ENCODE results near the gene CPXM2. TPM values are rescaled to one million over a fixed set of nuclear protein-coding genes. Genes with fewer than 3 reads are reported as not detected.

Gene CPXM2
- total RNA-seq, 1 experiment from 2014 or later = not detected

- peaks cover 48% of the 10 kb centered on the region for H3K27me3 ChIP-seq (ENCODE audit: control insufficient read depth, insufficient read depth, low read length)
- no peak overlapping the region for H3K27ac ChIP-seq (ENCODE audit: low read length)
- H3K4me1 ChIP-seq (ENCODE audit: control insufficient read depth, insufficient read depth, low read length) = no peaks in the 10 kb centered on the region
- BruUV-seq (replicated peaks) = no TSS peak
- intact Hi-C loops (cut with micrococcal nuclease; ENCODE audit: unreplicated experiment) = no loop called here
- in situ Hi-C loops (cut with HindIII; ENCODE audit: low pct_unique_long_range_greater_than_20kb, low sequenced_read_pairs) = no loop called here
- no peaks in the 10 kb centered on the region for H3K9me3 ChIP-seq (ENCODE audit: control insufficient read depth, insufficient read depth, low read depth, low read length)
- no peaks in the 10 kb centered on the region for H3K36me3 ChIP-seq (ENCODE audit: control insufficient read depth, insufficient read depth, low read length)
- CTCF ChIA-PET = no interaction called here
- DNase-seq (ENCODE audit: low read depth, low spot score) (no peak), ATAC-seq (no peak)
- TF ChIP-seq POLR2AphosphoS5 (IDR thresholded peaks at IDR 0.05; ENCODE audit: low read depth, low read length) = no peak
- POLR2A ChIA-PET = no interaction called here
- no peak overlapping the region for H3K4me3 ChIP-seq (ENCODE audit: low read depth in 2 of 2, low read length in 2 of 2)
These were observed 109.1 kb downstream of the CPXM2 start for GRCh38 chr10:123782549-123782948.

- no TSS peak for BruUV-seq (replicated peaks)
- intact Hi-C loops (cut with micrococcal nuclease; ENCODE audit: unreplicated experiment) (no loop called here), in situ Hi-C loops (cut with HindIII; ENCODE audit: low pct_unique_long_range_greater_than_20kb, low sequenced_read_pairs) (no loop called here)
- CTCF ChIA-PET = no interaction called here
- no peaks in the 10 kb centered on the region for H3K9me3 ChIP-seq (ENCODE audit: control insufficient read depth, insufficient read depth, low read depth, low read length)
- POLR2A ChIA-PET = no interaction called here
- no peak overlapping the region for H3K27ac ChIP-seq (ENCODE audit: low read length)
- ATAC-seq (no peak), DNase-seq (ENCODE audit: low read depth, low spot score) (no peak)
- no peaks in the 10 kb centered on the region for H3K4me1 ChIP-seq (ENCODE audit: control insufficient read depth, insufficient read depth, low read length)
- H3K27me3 ChIP-seq (ENCODE audit: control insufficient read depth, insufficient read depth, low read length) = peaks cover 48% of the 10 kb centered on the region
- H3K36me3 ChIP-seq (ENCODE audit: control insufficient read depth, insufficient read depth, low read length) = no peaks in the 10 kb centered on the region
- no peak overlapping the region for H3K4me3 ChIP-seq (ENCODE audit: low read depth in 2 of 2, low read length in 2 of 2)
- TF ChIP-seq POLR2AphosphoS5 (IDR thresholded peaks at IDR 0.05; ENCODE audit: low read depth, low read length) (no peak), TCF7L2 (IDR thresholded peaks at IDR 0.05; ENCODE audit: low read depth, low read length) (no peak), SIN3A (IDR thresholded peaks at IDR 0.05; ENCODE audit: borderline replicate concordance, insufficient read depth, low read depth, low read length) (no peak), CTCF (IDR thresholded peaks at IDR 0.05) (no peak), REST (IDR thresholded peaks at IDR 0.05; ENCODE audit: insufficient read depth in 1 of 2, low read depth in 2 of 2, low read length in 1 of 2) (no peak)
These were observed 109.6 kb downstream of the CPXM2 start for GRCh38 chr10:123781956-123782500.

- H3K4me1 ChIP-seq (ENCODE audit: control insufficient read depth, insufficient read depth, low read length) = no peaks in the 10 kb centered on the region
- H3K27me3 ChIP-seq (ENCODE audit: control insufficient read depth, insufficient read depth, low read length) = peaks cover 48% of the 10 kb centered on the region
- H3K9me3 ChIP-seq (ENCODE audit: control insufficient read depth, insufficient read depth, low read depth, low read length) = no peaks in the 10 kb centered on the region
- H3K27ac ChIP-seq (ENCODE audit: low read length) = no peak overlapping the region
- H3K36me3 ChIP-seq (ENCODE audit: control insufficient read depth, insufficient read depth, low read length) = no peaks in the 10 kb centered on the region
- CTCF ChIA-PET = no interaction called here
- no TSS peak for BruUV-seq (replicated peaks)
- no peak for DNase-seq (ENCODE audit: low read depth, low spot score)
- POLR2A ChIA-PET = no interaction called here
- intact Hi-C loops (cut with micrococcal nuclease; ENCODE audit: unreplicated experiment) = no loop called here
- ATAC-seq = no peak
- in situ Hi-C loops (cut with HindIII; ENCODE audit: low pct_unique_long_range_greater_than_20kb, low sequenced_read_pairs) = no loop called here
- TF ChIP-seq SIN3A (IDR thresholded peaks at IDR 0.05; ENCODE audit: borderline replicate concordance, insufficient read depth, low read depth, low read length) (no peak), TCF7L2 (IDR thresholded peaks at IDR 0.05; ENCODE audit: low read depth, low read length) (no peak), CTCF (IDR thresholded peaks at IDR 0.05) (no peak), POLR2AphosphoS5 (IDR thresholded peaks at IDR 0.05; ENCODE audit: low read depth, low read length) (no peak), REST (IDR thresholded peaks at IDR 0.05; ENCODE audit: insufficient read depth in 1 of 2, low read depth in 2 of 2, low read length in 1 of 2) (no peak)
- no peak overlapping the region for H3K4me3 ChIP-seq (ENCODE audit: low read depth in 2 of 2, low read length in 2 of 2)
These were observed 110.2 kb downstream of the CPXM2 start for GRCh38 chr10:123781324-123781900.

All from Panc1 (cell line).